SW480 (cell line): ENCODE results near the gene ENOX1.
A peak's percentile ranks its signal among the peaks of the same experiment; 100 is the strongest.

Experiments used
- DNase-seq: peaks from one replicate; pipeline ENCODE4 v3.0.0-alpha.2; 2016; ENCODE audit warnings: low spot score

ENOX1 gene

DNA sequence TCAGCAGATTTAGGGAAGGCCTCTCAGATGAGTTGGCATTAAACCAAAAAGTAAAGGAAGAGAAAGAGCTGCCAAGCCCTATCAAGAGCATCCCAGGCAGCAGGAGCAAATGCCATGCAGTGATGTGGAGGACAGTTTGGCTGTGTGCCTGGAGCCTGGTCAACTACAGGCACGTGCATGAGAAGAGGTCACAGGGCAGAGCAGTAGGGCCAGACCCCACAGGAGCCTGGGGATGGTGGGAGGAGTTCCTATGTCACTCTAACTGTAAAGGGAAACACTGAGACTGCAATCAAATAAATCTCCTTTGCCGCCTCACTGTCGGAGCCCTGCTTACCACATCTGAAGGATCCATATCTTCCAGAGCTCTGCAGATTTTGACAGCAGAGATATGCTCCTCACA, 240.5 kb downstream of the ENOX1 start:
- no peak for DNase-seq

DNA sequence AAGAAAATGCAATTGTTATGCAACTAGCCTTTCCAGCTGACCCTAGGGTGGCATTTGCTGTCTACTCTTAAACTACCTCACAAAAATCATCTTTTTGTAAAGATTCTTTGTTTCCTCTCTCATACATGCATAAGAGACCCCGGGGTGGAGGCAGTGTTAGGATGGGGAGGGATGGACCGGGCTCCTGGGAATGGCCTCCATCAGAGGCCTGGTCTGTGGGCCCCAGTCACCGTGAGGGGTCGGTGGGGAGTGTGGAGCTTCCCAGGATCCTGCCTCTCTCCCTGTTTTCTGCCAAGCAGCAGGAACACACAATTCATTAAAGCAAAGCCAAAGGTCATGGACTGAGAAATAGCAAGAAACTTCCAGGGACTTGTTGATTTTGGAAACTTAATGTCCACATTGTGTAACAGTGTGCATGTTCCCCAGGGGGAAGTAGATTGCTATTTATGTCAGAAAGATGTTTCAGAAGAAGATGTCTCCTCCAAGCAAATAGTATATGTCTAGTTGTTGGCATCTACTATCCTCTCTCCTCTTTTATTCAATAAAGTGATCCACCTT, 241.4 kb downstream of the ENOX1 start:
- DNase-seq = no peak

DNA sequence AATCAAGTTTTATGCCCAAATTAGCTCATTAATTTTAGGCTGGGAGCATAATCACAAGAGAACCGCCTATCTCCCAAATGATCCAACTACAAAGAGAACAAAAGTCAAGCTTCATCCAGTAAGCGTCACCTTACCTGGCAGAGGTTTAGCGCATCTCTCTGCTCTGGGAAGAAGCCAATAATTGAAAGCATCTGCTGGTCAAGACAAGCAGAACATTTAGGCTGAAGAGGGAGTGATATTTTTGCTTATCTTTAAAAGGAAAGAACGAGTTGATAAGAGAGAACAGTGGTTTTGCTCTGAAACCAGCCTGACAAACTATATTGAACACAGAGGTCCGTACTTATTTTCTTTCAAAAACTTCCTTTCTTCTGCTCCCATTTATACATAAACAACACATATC, 242.1 kb downstream of the ENOX1 start:
- DNase-seq = no peak

DNA sequence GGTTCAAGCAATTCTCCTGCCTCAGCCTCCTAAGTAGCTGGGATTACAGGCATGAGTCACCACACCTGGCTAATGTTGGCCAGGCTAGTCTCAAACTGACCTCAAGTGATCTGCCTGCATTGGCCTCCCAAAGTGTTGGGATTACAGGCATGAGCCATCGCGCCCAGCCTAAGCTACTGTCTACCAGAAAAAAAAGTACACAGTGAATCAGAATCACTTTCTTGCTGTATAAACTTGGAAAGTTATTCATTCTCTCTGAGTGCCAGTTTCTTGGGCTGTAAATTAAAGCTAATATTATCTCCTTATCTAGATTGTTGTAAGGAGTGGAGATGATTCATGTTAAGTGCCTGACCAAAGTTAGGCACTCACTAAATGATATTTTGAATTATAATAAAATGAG, 242.8 kb downstream of the ENOX1 start:
- no peak for DNase-seq

DNA sequence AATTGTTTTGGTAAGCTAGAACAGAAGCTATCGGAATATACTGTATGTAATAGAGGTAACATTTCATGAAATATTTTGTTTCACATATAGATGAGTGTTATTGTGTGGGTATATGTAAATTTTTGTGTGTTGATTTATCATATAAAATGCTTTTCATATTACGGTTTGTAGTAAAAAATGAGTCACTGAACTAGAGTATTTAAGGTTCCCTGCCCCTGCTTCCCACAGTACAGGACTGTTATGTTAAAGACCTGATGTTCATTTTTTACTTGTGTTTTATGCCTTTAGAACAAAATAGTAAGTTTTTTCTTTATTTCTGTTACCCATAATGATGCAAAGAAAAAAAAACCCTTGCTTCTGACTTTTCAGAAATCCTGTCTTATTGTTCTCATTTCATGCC, 243.4 kb downstream of the ENOX1 start:
- no peak for DNase-seq

DNA sequence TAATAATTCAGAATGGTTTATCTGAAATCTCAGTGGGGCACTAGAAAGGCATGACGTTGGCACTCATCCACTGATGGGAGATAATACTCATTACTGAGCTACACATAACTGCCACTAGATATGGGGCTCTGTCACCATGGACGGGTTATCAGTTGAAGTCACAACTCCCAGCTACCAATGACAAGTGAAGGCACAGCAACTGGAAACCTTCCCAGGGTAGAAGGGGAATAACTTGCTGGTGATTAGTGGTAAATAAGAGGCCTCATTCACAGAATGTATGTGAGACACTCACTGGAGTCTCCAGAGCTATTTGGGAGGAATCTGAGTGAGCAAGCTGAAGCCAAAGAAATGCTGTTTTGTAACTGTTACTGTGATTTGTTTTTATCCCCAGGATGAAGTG, 249.6 kb downstream of the ENOX1 start:
- no peak for DNase-seq

DNA sequence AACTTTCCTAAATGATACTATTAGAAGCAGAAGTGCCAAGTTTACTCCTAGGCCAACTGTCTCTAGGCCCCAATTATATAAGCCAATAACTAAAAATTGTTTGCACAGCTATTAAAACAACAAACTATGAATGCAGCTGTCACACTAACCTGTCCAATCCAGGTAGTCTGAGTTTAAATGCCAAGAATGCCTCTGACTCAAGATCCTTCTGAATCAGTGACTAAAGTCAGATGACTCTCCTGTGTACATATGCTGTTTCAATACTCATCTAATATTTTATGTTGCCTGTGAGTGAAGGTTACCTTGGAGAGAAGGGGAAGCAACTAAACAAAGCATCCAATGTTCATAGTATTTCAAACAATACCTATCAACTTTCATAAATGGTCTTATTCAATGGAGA, 257.0 kb downstream of the ENOX1 start:
- DNase-seq = no peak

DNA sequence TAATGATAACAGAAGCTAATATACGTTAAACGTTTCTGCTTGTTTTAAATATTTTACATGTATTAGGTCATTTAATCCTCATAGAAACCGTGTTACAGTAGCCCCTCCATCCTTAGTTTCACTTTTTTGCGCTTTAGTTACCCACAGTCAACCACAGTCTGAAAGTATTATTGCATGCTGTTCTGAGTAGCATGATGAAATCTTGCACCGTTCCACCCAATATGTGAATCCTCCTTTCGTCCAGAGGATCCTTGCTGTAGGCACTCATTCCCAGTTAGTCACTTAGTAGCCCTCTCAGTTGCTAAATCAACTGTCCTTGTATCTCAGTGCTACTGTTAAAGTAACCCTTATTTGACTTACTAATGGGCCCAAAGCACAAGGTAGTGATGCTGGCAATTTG, 257.8 kb downstream of the ENOX1 start:
- DNase-seq = no peak

DNA sequence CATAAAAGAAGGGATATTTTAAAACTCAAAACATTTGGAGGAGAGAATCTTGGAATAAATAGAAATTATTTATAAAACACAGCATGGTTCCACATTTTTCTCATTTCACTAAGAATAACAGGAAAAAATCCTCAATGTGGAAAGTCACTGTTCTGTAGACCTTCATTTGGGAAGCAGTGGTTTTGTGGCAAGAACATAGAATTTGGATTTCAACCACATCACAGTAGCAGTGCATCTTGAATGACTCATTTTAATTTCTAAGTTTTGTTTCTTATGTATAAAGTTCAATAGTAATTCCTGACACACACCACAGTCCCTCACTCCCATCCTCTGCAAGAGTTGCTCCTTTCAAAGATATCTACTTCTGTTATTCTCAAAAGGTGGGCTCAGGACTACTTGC, 264.0 kb downstream of the ENOX1 start:
- peak; percentile 36 for DNase-seq

DNA sequence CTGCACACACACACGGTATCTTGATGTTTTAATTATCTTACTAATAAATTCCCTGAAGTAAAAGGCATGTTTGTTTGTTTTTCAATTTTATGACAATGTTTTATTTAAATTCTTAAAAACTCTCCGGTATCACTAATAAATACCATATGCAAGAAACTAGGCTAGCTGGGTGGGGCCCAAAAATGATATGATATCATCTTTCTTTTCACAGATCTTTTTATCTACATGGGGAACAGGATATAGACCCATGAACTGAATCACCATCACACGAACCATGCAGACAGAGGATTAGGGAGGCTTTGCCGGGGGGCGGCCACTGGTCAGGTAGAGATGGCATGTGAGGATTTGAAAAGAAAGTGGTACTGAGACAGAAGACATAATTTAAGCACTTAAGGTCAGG, 266.4 kb downstream of the ENOX1 start:
- no peak for DNase-seq

DNA sequence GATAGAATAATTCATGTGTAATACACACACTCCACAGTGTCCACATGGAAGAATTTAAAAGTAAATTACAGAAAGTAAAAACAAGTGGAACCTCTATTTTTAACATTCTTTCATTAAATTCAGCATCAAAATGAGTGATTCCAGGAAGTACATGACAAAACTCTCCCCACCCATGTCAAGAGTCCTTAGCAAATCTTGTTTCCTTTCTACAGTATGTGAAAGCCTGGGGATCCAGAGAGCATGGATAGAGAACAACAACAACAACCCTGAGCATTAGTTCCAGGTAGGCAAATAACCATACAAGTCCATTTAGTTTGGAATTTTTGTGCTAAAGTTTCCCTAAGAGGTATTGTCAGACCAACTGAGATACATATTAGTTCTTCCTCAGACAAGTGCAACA, 267.9 kb downstream of the ENOX1 start:
- DNase-seq = no peak

DNA sequence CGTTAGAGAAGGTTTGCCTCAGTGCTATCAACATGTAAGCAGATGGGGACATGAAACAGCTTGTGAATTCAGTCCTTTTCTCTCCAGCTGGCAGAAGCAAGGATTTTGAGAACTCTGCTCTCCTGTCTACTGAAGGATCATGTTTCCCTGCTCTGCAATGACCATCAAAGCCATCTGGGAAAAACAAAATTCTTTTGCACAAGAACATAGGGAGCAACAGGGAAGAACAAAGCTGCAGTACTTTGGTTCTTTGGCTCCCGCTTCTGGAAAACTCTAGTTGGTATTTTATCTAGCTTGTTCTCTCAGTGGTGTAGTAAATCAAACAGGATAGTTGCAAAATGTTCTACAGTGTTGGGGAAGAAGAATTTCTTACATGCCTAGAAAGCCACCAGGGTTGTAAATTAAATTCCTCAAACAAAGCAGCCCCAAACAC, 270.4 kb downstream of the ENOX1 start:
- no peak for DNase-seq

DNA sequence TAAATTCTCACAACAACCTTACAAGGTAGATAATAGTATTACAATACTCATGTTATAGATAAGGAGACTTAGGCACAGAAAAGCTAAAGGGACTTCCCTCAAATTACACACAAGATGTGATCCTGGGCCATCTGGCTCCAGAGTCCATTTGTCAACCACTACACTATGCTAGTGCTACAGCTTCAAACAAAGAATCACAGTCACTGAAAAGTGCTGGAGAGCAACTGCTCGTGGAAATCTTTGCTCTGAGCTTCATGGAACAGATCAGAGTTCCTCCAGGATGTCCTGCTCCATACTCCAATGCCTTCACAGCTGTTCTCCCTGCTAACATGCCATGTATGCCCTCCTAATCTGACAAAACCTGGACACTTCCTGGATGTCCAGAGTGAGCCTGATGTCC, 271.2 kb downstream of the ENOX1 start:
- no peak for DNase-seq

DNA sequence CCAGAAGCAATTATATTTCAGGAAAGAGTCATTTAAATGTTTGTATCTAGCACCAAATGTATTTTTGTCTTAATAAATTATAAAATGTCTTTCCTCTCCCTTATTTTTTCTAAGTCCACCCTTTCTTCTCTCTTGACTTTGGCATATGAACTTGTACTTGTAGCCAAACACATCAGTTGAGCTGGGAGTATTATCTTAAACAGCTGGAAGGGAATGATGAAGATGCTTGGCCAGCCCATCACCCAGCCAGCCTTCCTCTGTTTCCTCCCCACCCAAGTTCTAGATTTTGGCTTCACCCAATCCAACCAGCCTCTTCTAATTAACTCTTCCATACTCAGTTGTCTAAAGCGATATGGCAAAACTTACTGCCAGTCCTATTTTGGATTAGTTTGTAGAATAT, 272.5 kb downstream of the ENOX1 start:
- DNase-seq = no peak

DNA sequence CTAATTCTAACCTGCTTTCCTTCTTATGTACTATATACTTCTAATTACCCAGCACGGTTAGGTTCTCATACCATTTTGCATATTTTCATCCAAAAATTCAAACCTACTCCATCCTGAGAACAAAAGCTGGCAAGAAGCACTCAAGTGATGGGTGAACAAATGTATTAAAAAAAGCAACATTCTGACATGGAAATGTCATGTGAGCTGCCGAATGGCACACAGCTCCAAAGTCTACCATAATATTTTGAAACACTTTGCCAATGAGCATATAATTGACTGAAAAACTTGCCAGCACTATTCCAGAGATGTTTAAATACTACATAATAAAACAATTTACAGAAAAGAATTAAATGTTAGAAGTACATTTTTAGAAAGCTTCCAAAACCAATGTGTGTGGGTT, 274.6 kb downstream of the ENOX1 start:
- no peak for DNase-seq

DNA sequence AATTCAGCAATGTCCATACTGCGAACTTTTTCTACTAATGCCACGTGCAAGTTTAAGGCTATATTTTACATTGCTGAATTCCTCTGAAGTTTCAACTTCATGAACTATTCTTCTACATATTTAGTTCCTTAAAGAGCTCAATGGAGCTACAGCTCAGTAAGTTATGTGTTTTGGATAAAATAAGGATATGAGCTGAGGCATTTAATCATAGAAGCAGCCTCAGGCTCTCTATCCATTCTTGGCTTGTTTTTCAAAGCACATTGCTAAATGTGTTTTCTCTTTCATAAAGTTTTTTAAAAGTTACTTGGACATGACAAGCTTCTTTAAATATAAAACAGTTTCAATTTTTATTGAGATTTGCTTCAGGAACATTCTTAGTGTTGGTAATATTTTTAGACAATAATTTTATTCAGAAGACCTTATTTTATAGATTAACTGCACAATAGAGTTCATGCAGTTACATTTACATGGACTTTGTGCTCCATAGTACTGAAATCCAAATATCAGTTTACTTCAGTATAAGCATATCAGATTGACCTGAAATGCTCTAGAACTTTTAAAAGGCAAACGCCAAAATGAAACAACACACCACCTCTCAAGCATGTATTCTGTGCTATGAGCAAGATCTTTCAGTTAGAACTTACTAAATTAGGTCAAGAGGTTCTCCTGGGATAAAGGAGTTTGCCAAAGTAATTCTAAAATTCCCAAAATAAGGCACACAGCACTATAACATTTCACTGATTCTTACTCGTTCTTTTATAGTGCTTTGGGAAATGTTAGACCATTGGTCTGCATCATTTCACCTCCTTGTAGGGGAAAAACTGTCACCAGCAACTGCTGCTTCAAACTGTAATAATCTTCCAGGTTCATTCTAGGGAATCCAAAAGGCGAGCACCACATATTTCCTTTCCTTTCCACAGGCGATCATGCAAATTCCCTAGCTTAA, 275.5 kb downstream of the ENOX1 start:
- DNase-seq = no peak

DNA sequence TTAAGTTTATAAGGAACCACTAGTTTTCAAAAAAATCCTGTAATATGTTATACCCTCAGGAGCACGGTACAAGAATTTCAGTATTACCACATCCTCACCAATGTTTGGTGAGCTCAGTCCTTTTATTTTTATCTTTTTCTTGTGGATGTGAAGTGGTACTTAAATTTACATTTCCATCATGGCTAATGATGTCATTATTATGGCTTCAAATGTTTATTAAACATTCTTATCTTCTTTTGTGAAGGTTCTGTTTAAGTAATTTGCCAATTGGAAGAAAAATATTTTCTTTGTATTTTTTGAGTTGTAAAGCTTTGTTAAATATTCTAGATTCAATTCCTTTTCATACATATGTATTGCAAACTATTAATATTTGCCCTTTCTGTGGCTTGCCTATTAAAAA, 291.0 kb downstream of the ENOX1 start:
- no peak for DNase-seq

DNA sequence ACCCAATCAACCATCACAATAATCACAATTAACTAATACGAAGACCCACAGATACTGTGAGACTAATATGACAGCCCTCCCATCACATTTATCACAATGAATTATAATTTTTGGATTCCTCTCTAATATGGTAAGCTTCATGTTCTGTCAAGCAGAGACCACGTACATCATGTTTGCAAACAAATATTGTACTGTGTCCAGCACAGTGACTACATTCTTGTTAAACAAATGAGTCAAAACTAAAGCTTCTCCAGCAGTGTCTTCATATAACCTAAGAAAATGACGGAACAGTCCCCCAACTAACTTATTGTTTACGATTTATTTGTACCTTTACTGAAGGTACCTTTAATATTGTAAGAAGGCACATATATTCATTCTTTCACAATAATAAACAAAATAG, 292.6 kb downstream of the ENOX1 start:
- DNase-seq = no peak

DNA sequence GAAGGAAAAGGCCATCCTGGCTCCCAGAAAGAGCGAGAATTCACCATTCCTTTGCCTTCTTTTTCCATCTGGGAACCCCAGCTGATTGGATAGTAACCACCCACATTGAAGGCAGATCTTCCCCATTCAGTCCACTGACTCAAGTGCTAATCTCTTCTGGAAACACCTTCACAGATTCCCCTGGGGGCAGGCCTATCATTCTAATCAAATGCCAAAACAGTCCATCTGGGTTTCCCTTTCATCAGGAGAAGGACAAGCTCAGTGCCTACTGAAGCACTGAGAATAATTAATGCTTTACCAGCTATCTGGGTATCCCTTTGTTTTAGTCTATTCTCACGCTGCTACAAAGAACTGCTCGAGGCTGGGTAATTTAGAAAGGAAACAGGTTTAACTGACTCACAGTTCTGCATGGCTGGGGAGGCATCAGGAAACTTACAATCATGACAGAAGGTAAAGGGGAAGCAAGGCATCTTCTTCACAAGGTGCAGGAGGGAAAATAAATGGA, 293.2 kb downstream of the ENOX1 start:
- no peak for DNase-seq

DNA sequence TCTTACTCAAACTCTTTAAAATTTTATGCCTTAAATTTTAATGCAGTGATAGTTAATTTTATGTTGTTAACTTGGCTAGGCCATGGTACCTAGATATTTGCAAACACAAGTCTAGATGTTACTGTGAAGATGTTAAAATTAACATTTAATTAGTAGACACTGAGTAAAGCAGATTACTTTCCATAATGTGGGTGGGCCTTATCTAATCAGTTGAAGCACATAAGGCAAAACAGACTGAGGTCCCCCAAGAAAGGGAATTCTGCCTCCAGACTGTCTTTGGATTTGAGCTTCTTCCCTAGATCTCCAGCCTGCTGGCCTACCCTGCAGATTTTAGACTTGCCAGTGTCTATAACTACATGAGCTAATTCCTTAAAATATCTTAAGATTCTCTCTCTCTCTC, 294.0 kb downstream of the ENOX1 start:
- DNase-seq = no peak

DNA sequence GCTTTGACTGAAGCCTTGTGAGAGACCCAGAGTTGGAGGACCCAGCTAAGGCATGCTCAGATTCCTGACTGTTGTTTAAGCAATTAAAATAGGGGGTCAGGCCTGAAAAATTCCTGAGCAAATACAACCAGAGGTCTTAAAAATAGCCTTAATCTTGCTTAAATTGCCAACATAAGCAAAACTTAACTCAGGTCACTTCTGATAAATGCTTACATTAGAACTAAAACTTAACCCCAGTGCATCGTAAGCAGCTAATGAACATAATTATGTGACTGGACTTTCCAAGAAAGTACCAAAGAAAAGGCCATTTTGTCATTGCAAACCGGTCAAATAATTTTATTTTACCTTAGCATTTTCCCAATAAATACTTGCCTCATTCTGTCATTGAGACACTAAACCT, 294.5 kb downstream of the ENOX1 start:
- DNase-seq = no peak

DNA sequence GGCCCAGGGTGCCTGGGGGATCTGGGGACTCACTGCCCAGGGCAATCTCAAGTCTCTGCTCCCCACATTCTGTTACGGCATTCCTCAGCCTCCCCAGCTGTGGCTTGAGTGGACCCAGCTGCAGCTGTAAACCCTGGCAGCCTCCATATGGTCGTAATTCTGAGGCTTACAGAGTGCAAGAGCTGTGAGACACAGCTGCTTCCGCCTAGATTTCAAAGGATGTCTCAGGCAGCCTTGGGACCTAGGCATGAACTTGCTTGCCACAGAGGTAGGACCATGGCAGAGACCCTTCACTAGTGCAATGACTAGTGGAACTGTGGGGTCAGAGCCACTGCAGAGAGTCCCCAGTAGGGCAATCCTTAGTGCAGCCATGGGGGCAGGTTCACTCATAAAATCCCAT, 297.5 kb downstream of the ENOX1 start:
- no peak for DNase-seq

DNA sequence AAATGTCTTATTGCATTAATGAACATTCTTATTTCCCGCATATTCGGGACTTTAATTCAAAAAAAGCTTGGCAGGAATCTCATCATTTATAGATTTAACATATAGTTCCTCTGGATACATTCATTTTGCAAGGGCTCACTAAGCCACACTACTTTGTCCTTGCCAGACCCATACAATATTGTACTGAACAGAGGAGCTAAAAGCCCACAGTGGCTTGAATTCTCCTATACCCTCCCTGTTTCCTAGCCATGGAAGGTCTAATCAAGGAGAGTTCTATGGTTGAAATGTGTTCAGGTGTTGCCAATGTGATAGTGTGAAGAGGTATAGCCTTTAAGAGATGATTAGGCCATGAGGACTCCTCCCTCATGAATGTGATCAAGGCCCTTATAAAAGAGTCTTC, 298.9 kb downstream of the ENOX1 start:
- DNase-seq = no peak

DNA sequence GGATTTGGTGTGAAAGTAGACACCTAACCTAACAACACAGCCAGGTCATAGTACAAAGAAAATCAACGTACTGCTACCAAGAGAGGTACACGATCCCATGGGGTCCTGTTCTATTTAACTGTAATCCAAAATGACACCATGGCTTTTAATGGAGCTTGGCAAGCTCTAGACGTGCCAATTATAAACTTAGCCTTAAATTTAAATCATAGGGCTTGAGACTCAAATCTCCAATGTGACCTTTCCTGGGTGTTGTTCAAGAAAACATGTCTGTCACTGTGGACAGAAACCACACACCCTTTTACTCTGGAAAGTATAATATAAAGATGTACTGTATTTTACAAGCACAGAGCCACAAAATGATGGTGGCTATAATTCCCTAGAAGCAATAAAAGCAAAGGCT, 299.3 kb downstream of the ENOX1 start:
- no peak for DNase-seq
